ENCODE results near the gene PLXNA1. TPM values are rescaled to one million over a fixed set of nuclear protein-coding genes. Genes with fewer than 3 reads are reported as not detected.

The PLXNA1 gene
- total RNA-seq, 1 experiment from 2014 or later, result 30.3 TPM

DNA sequence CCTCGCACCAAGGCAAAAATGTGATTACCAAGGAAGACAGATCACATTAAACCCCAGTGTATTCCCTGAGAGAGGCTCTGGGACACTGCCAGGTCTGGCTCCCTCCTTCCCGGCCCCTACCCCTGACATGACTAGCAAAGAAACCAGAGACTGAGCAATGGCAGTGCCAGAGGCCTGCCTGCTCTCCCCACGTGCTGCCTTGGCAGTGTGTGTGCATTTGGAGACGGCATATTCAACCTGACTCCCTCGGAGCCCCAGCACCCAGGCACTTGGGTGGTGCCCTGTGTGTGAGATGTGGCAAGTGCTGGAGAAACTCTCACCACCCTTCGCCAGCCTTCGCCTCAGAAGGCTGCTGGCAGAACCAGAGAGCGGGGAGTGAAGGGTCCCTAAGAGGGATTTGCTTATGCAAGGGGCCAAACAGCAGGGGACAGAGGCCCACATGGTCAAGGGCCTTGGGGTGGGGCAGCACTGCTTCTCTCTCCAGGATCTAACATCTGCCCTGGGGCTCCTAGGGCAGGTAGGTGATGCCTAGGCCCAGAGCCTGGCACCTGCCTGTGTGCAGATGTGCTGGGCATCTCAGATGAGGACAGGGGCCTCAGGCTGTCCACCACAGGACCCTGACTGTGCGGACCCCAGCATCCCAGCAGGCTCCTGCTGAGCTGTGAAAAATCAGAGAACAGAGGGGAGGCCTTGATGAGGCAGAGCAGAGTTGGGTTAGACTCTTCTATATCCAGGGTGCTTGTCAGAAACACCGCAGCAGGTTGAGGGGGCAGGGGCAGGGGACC is 23.6 kb upstream of the PLXNA1 start:
- Histone ChIP-seq H3K4me3 (replicated peaks in 1 of 2; ENCODE audit: low read depth in 1 of 2, low read length in 2 of 2) (no peak overlapping the region), H3K9ac (ENCODE audit: low read length) (no peak overlapping the region), H3K27ac (ENCODE audit: low read depth, low read length) (no peak overlapping the region), H4K20me1 (ENCODE audit: insufficient read depth) (no peaks in the 10 kb centered on the region), H3K9me2 (ENCODE audit: insufficient read depth) (no peaks in the 10 kb centered on the region), H3K27me3 (ENCODE audit: insufficient read depth, low read length) (no peaks in the 10 kb centered on the region), H3K9me3 (ENCODE audit: control insufficient read depth in 1 of 2, insufficient read depth in 1 of 2, low read depth in 1 of 2, low read length in 2 of 2) (no peaks in the 10 kb centered on the region), H3K36me3 (ENCODE audit: control insufficient read depth in 1 of 2, insufficient read depth in 2 of 2, low read length in 2 of 2) (no peaks in the 10 kb centered on the region), H2AFZ (ENCODE audit: low read depth, low read length, poor library complexity, severe bottlenecking) (no peak overlapping the region), H3K4me1 (ENCODE audit: control insufficient read depth in 1 of 2, insufficient read depth in 2 of 2, low read length in 2 of 2) (no peaks in the 10 kb centered on the region), H3K4me2 (ENCODE audit: low read length) (no peak overlapping the region), H3K79me2 (ENCODE audit: insufficient read depth, low read length) (no peaks in the 10 kb centered on the region)
- intact Hi-C loops (cut with micrococcal nuclease), result no loop called here
- no TSS peak for BruUV-seq (replicated peaks)
- ATAC-seq (no peak), DNase-seq (ENCODE audit: low read depth, low spot score) (no peak)
- ChIA-PET POLR2A (no interaction called here), CTCF (no interaction called here), RAD21 (ENCODE audit: low non-redundant PET in 1 of 2, low total read pairs in 2 of 2, uncharacterized antibody in 2 of 2, unreplicated experiment in 2 of 2) (no interaction called here)
- TF ChIP-seq TCF7L2 (IDR thresholded peaks at IDR 0.05; ENCODE audit: borderline replicate concordance, extremely low read depth, insufficient read depth, insufficient read length), result no peak
- no peak for TF ChIP-seq FOSL1 (IDR thresholded peaks at IDR 0.05; ENCODE audit: low read depth)
- no peak for TF ChIP-seq SIN3A (IDR thresholded peaks at IDR 0.05; ENCODE audit: low read depth)
- TF ChIP-seq, protein P1, sequence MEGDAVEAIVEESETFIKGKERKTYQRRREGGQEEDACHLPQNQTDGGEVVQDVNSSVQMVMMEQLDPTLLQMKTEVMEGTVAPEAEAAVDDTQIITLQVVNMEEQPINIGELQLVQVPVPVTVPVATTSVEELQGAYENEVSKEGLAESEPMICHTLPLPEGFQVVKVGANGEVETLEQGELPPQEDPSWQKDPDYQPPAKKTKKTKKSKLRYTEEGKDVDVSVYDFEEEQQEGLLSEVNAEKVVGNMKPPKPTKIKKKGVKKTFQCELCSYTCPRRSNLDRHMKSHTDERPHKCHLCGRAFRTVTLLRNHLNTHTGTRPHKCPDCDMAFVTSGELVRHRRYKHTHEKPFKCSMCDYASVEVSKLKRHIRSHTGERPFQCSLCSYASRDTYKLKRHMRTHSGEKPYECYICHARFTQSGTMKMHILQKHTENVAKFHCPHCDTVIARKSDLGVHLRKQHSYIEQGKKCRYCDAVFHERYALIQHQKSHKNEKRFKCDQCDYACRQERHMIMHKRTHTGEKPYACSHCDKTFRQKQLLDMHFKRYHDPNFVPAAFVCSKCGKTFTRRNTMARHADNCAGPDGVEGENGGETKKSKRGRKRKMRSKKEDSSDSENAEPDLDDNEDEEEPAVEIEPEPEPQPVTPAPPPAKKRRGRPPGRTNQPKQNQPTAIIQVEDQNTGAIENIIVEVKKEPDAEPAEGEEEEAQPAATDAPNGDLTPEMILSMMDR (IDR thresholded peaks at IDR 0.05 in 2 of 3, conservative IDR thresholded peaks at IDR 0.05 in 1 of 3; ENCODE audit: borderline replicate concordance in 1 of 3, insufficient read depth in 1 of 3, low read depth in 2 of 3, low read length in 2 of 3), result no peak
- no peak for TF ChIP-seq SRF (IDR thresholded peaks at IDR 0.05; ENCODE audit: low read depth)
- TF ChIP-seq, protein P2, sequence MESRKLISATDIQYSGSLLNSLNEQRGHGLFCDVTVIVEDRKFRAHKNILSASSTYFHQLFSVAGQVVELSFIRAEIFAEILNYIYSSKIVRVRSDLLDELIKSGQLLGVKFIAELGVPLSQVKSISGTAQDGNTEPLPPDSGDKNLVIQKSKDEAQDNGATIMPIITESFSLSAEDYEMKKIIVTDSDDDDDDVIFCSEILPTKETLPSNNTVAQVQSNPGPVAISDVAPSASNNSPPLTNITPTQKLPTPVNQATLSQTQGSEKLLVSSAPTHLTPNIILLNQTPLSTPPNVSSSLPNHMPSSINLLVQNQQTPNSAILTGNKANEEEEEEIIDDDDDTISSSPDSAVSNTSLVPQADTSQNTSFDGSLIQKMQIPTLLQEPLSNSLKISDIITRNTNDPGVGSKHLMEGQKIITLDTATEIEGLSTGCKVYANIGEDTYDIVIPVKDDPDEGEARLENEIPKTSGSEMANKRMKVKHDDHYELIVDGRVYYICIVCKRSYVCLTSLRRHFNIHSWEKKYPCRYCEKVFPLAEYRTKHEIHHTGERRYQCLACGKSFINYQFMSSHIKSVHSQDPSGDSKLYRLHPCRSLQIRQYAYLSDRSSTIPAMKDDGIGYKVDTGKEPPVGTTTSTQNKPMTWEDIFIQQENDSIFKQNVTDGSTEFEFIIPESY (IDR thresholded peaks at IDR 0.05; ENCODE audit: extremely low read depth, insufficient replicate concordance, low read length), result no peak
- no peak for TF ChIP-seq JUND (IDR thresholded peaks at IDR 0.05)
- TF ChIP-seq POLR2A (IDR thresholded peaks at IDR 0.05; ENCODE audit: borderline replicate concordance, extremely low read depth, insufficient read depth, insufficient read length), result no peak
- no peak for TF ChIP-seq CBX3 (IDR thresholded peaks at IDR 0.05; ENCODE audit: low read depth)
- TF ChIP-seq YY1 (IDR thresholded peaks at IDR 0.05; ENCODE audit: extremely low read depth, insufficient replicate concordance, low read depth, low read length), result no peak
- TF ChIP-seq, protein P3, sequence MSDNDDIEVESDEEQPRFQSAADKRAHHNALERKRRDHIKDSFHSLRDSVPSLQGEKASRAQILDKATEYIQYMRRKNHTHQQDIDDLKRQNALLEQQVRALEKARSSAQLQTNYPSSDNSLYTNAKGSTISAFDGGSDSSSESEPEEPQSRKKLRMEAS (IDR thresholded peaks at IDR 0.05), result no peak
- TF ChIP-seq POLR2AphosphoS5 (IDR thresholded peaks at IDR 0.05; ENCODE audit: low read depth, low read length), result no peak
- TF ChIP-seq ZNF274 (IDR thresholded peaks at IDR 0.05; ENCODE audit: low read depth, low read length), result no peak
- no peak for TF ChIP-seq CEBPB (IDR thresholded peaks at IDR 0.05; ENCODE audit: low read depth)
- no peak for TF ChIP-seq EGR1 (IDR thresholded peaks at IDR 0.05; ENCODE audit: low read depth)
- TF ChIP-seq, protein P4, sequence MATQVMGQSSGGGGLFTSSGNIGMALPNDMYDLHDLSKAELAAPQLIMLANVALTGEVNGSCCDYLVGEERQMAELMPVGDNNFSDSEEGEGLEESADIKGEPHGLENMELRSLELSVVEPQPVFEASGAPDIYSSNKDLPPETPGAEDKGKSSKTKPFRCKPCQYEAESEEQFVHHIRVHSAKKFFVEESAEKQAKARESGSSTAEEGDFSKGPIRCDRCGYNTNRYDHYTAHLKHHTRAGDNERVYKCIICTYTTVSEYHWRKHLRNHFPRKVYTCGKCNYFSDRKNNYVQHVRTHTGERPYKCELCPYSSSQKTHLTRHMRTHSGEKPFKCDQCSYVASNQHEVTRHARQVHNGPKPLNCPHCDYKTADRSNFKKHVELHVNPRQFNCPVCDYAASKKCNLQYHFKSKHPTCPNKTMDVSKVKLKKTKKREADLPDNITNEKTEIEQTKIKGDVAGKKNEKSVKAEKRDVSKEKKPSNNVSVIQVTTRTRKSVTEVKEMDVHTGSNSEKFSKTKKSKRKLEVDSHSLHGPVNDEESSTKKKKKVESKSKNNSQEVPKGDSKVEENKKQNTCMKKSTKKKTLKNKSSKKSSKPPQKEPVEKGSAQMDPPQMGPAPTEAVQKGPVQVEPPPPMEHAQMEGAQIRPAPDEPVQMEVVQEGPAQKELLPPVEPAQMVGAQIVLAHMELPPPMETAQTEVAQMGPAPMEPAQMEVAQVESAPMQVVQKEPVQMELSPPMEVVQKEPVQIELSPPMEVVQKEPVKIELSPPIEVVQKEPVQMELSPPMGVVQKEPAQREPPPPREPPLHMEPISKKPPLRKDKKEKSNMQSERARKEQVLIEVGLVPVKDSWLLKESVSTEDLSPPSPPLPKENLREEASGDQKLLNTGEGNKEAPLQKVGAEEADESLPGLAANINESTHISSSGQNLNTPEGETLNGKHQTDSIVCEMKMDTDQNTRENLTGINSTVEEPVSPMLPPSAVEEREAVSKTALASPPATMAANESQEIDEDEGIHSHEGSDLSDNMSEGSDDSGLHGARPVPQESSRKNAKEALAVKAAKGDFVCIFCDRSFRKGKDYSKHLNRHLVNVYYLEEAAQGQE (IDR thresholded peaks at IDR 0.05; ENCODE audit: low read depth), result no peak
- TF ChIP-seq RAD21 (IDR thresholded peaks at IDR 0.05; ENCODE audit: low read depth), result no peak
- no peak for TF ChIP-seq SP1 (IDR thresholded peaks at IDR 0.05; ENCODE audit: low read depth)
- TF ChIP-seq, protein P5, sequence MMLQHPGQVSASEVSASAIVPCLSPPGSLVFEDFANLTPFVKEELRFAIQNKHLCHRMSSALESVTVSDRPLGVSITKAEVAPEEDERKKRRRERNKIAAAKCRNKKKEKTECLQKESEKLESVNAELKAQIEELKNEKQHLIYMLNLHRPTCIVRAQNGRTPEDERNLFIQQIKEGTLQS (IDR thresholded peaks at IDR 0.05), result no peak
- TF ChIP-seq ELF1 (IDR thresholded peaks at IDR 0.05; ENCODE audit: borderline replicate concordance, low read depth), result no peak
